NCI-H748 (cell line): ENCODE measurements around the gene LRRC7.

Experiments
- DNase-seq: peaks from one replicate; lab custom pipeline; 2025; ENCODE audit not compliant: unreplicated experiment; lab: John Stamatoyannopoulos, UW

The LRRC7 gene

GRCh38 chr1:69567652-69568420 lies at the start of gene LRRC7:
TSS of gene LRRC7 (plus strand) at chr1:69567922. CDS start at chr1:69568640, 718 bp downstream.
- DNase-seq, result peak; percentile 88

- no peak for DNase-seq
Measured at GRCh38 chr1:69519006-69519405, 48.7 kb upstream of the LRRC7 start.

- DNase-seq, result no peak
Measured at GRCh38 chr1:69520326-69520725, 47.4 kb upstream of the LRRC7 start.

GRCh38 chr1:69523032-69523431 lies 44.7 kb upstream of the LRRC7 start:
- no peak for DNase-seq

- no peak for DNase-seq
Measured at GRCh38 chr1:69523461-69523860, 44.3 kb upstream of the LRRC7 start.

GRCh38 chr1:69524015-69524414 lies 43.7 kb upstream of the LRRC7 start:
- DNase-seq, result no peak

- DNase-seq, result peak; percentile 49
Measured at GRCh38 chr1:69527273-69527672, 40.4 kb upstream of the LRRC7 start.

GRCh38 chr1:69528376-69528775 lies 39.3 kb upstream of the LRRC7 start:
- no peak for DNase-seq

- no peak for DNase-seq
Measured at GRCh38 chr1:69533343-69533742, 34.4 kb upstream of the LRRC7 start.

- DNase-seq, result no peak
Measured at GRCh38 chr1:69534829-69535228, 32.9 kb upstream of the LRRC7 start.

GRCh38 chr1:69535490-69535889 lies 32.2 kb upstream of the LRRC7 start:
- DNase-seq, result no peak

- DNase-seq, result no peak
Measured at GRCh38 chr1:69540052-69540451, 27.7 kb upstream of the LRRC7 start.

GRCh38 chr1:69551476-69552324 lies 16.0 kb upstream of the LRRC7 start:
- DNase-seq, result no peak

GRCh38 chr1:69553726-69554125 lies 14.0 kb upstream of the LRRC7 start:
- DNase-seq, result no peak

- DNase-seq, result peak; percentile 63
Measured at GRCh38 chr1:69568421-69569174, 876 bp downstream of the LRRC7 start.

- DNase-seq, result peak; percentile 64
Measured at GRCh38 chr1:69569175-69569541, 1.4 kb downstream of the LRRC7 start.

GRCh38 chr1:69569576-69570328 lies 2.0 kb downstream of the LRRC7 start:
- peak; percentile 64 for DNase-seq

GRCh38 chr1:69570356-69570755 lies 2.6 kb downstream of the LRRC7 start:
- peak; percentile 26 for DNase-seq

- no peak for DNase-seq
Measured at GRCh38 chr1:69572921-69573320, 5.2 kb downstream of the LRRC7 start.

GRCh38 chr1:69573911-69574310 lies 6.2 kb downstream of the LRRC7 start:
- DNase-seq, result no peak

- no peak for DNase-seq
Measured at GRCh38 chr1:69585666-69586065, 17.9 kb downstream of the LRRC7 start.
